ENCODE data around the gene TCF4. TPM values are rescaled to one million over a fixed set of nuclear protein-coding genes. Genes with fewer than 3 reads are reported as not detected.

TCF4 gene
- total and polyA plus RNA-seq, 5 experiments from 2014 or later = 0.39 to 8.9 (median 1.1) TPM

DNA sequence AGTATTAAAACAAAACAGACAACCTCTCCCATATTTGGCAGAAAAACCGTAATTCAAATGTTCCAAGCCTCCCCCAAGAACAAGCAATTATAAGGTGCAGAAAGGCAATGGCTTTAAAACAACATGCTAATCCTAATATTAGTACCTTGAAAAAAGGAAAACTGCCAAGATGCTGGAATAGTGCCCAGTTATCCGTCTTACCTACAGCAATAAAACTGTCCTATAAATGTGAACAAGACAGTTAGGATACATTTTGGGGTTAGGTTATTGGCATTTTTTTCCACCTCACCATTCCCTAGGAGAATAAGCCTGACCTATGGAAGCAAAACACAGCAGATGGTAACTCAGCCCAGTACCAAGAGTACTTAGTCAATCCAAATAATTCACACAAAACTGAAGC lies 83.2 kb downstream of the TCF4 start:
- Mint-ChIP-seq H3K9me3 (no peaks in the 10 kb centered on the region), H3K4me3 (no peak overlapping the region), H3K27ac (no peak overlapping the region), H3K36me3 (no peaks in the 10 kb centered on the region), H3K4me1 (peaks cover 0 to 17% (median under 1%) of the 10 kb centered on the region in 4 donors), H3K27me3 (peaks cover 0 to 4% (median 0%) of the 10 kb centered on the region in 5 donors)
- POLR2A ChIA-PET = interaction anchor here (0.8 kb wide), 1 partner anchor 9 kb away, joined by 3 read pairs; no protein-coding TSS in a partner anchor
- DNase-seq (no peak), ATAC-seq (no peak)

- no peak overlapping the region for H3K27ac Mint-ChIP-seq
- peaks cover 0 to 16% (median under 1%) of the 10 kb centered on the region in 4 donors for H3K4me1 Mint-ChIP-seq
- POLR2A ChIA-PET = no interaction called here
- ATAC-seq = no peak
- H3K9me3 Mint-ChIP-seq = no peaks in the 10 kb centered on the region
- no peaks in the 10 kb centered on the region for H3K36me3 Mint-ChIP-seq
- H3K4me3 Mint-ChIP-seq = no peak overlapping the region
- DNase-seq = no peak
- H3K27me3 Mint-ChIP-seq = peaks cover 0 to 6% (median 0%) of the 10 kb centered on the region in 5 donors
Observed at GRCh38 chr18:55503167-55503820, 84.7 kb downstream of the TCF4 start.

GRCh38 chr18:55501982-55502710 lies 85.8 kb downstream of the TCF4 start:
- Mint-ChIP-seq H3K27me3 (peaks cover 0 to 6% (median 0%) of the 10 kb centered on the region in 5 donors), H3K36me3 (no peaks in the 10 kb centered on the region), H3K4me3 (no peak overlapping the region), H3K4me1 (peaks cover 0 to 14% (median under 1%) of the 10 kb centered on the region in 4 donors), H3K9me3 (no peaks in the 10 kb centered on the region), H3K27ac (peak overlapping the region in 1 of 10 donors; percentile 57)
- DNase-seq (no peak), ATAC-seq (no peak)
- POLR2A ChIA-PET = no interaction called here

- POLR2A ChIA-PET = no interaction called here
- ATAC-seq (no peak), DNase-seq (no peak)
- no peaks in the 10 kb centered on the region for H3K9me3 Mint-ChIP-seq
- no peak overlapping the region for H3K4me3 Mint-ChIP-seq
- H3K27me3 Mint-ChIP-seq = peaks cover 0 to 6% (median 0%) of the 10 kb centered on the region in 5 donors
- peaks cover 0 to 14% (median under 1%) of the 10 kb centered on the region in 4 donors for H3K4me1 Mint-ChIP-seq
- H3K27ac Mint-ChIP-seq = peak overlapping the region in 1 of 10 donors; percentile 57
- H3K36me3 Mint-ChIP-seq = no peaks in the 10 kb centered on the region
Observed at GRCh38 chr18:55501579-55501978, 86.4 kb downstream of the TCF4 start.

DNA sequence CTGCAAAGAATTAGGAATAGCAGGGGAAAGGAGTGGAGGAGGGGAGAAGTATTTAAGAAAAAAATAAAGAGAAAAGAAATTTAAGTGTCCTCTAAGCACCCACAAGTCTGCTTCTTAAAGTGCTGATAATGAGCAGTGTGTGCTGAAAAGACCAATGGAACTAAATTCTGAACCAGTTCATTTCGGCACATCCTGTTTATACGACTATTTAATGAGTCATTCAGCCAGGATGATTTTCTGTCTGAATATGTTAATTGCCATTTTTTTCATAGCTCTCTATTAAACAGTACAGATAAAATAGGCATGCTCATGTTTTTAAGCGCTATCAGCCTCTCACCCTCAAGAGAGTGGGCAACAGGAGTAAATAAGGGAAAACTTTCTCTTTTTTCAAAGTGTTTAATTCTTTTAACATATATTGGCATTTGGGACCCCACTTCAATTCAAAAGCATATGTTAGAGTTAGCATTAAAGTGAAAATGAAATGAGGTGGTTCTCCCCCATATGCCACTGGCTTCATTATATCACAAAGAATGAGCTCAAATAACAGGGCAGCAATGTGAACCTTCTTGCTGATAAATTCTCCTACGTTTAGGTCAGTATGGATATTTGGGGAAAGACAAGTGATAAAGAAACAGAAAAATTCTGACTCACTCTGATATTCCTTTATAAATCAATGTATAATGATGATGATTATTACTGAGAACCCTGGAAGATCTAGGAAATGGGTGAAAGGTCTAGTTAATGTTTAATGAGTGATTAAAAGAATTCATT lies 87.5 kb downstream of the TCF4 start:
- Mint-ChIP-seq H3K27me3 (peaks cover 0 to 6% (median 0%) of the 10 kb centered on the region in 5 donors), H3K36me3 (no peaks in the 10 kb centered on the region), H3K9me3 (no peaks in the 10 kb centered on the region), H3K27ac (no peak overlapping the region), H3K4me3 (no peak overlapping the region), H3K4me1 (peaks cover 0 to 4% (median under 1%) of the 10 kb centered on the region in 4 donors)
- no peak for ATAC-seq
- no peak for DNase-seq
- POLR2A ChIA-PET = no interaction called here

- Mint-ChIP-seq H3K27me3 (peaks cover 0 to 9% (median 0%) of the 10 kb centered on the region in 5 donors), H3K4me3 (no peak overlapping the region), H3K4me1 (peaks cover 0 to 4% (median under 1%) of the 10 kb centered on the region in 4 donors), H3K27ac (no peak overlapping the region), H3K36me3 (no peaks in the 10 kb centered on the region), H3K9me3 (no peaks in the 10 kb centered on the region)
- ATAC-seq = no peak
- DNase-seq = no peak
- POLR2A ChIA-PET = no interaction called here
Observed at GRCh38 chr18:55499526-55499925, 88.5 kb downstream of the TCF4 start.

DNA sequence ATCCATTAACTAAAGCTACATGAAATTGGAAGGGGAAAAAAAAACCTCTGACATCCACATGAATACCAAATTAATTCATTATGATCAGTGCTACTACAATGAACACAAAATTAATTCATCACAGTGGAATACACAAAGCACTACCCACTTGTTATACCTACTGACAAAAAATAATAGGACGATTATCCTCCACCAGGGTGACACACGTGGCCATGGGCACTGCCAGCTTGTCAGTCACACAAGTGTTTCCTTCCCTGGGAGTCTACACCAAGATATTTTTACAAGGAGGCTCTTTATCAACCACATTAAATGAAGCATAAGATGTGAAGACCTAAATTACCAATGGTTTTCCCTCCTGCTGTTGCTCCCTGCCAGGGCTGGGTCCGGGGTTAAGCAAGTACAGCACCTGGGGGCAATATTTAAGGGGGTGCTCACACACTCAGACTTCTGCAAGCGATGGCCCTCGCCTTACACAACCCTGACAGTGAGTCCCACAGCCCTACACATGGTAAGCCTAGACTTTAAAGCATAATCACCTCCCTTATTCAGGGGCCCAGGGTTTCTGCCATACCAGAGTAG lies 90.1 kb downstream of the TCF4 start:
- H3K4me1 Mint-ChIP-seq = peaks cover 0 to 4% (median under 1%) of the 10 kb centered on the region in 4 donors
- POLR2A ChIA-PET = no interaction called here
- H3K27ac Mint-ChIP-seq = no peak overlapping the region
- DNase-seq (no peak), ATAC-seq (no peak)
- no peaks in the 10 kb centered on the region for H3K9me3 Mint-ChIP-seq
- peaks cover 0 to 8% (median 0%) of the 10 kb centered on the region in 5 donors for H3K27me3 Mint-ChIP-seq
- H3K36me3 Mint-ChIP-seq = no peaks in the 10 kb centered on the region
- no peak overlapping the region for H3K4me3 Mint-ChIP-seq

DNA sequence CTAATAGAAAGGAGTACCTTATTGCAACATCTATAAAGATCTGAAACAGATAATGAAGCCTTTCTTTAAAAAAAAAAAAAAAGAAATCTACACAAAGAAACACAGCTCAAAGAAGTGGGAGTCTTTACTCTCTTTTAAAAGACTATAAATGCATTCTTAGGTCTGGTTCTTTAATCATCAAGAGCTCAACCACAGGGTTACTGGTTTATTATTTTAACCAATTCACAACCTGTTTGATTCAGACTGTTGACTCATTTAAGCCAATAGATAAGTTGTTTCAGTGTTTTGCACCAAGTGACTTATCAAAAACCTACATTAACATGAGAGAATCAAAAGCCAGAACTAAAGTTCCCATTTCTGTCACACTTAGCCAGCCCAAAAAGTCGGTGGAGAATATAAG lies 93.1 kb downstream of the TCF4 start:
- no peaks in the 10 kb centered on the region for H3K9me3 Mint-ChIP-seq
- H3K4me1 Mint-ChIP-seq = peaks cover 0 to 1% (median under 1%) of the 10 kb centered on the region in 4 donors
- H3K36me3 Mint-ChIP-seq = no peaks in the 10 kb centered on the region
- POLR2A ChIA-PET = no interaction called here
- ATAC-seq (no peak), DNase-seq (no peak)
- H3K4me3 Mint-ChIP-seq = no peak overlapping the region
- H3K27ac Mint-ChIP-seq = no peak overlapping the region
- peaks cover 0 to 8% (median 0%) of the 10 kb centered on the region in 5 donors for H3K27me3 Mint-ChIP-seq

DNA sequence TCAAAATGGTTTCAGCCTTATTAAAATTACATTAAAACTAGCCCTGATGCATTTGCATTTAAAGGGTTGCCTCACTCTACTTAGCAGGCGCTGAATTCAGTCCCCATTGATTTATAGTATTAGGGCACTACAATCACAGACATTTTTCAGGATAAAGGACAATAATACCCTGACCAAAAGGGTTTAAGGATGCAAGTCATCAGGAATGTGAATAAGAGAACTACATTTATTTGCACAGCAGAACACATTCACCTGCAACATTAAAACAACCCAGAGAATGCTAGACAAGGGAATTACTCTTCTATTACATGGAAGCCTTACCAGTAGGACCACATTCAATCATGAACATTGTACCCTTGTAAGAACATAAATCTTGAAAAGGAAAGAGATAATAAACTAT lies 93.6 kb downstream of the TCF4 start:
- ATAC-seq = no peak
- POLR2A ChIA-PET = no interaction called here
- H3K36me3 Mint-ChIP-seq = no peaks in the 10 kb centered on the region
- H3K27ac Mint-ChIP-seq = no peak overlapping the region
- no peak overlapping the region for H3K4me3 Mint-ChIP-seq
- no peaks in the 10 kb centered on the region for H3K9me3 Mint-ChIP-seq
- H3K4me1 Mint-ChIP-seq = peaks cover 4 to 6% (median 5%) of the 10 kb centered on the region in 4 donors
- no peak for DNase-seq
- peaks cover 0 to 10% (median 4%) of the 10 kb centered on the region in 5 donors for H3K27me3 Mint-ChIP-seq

GRCh38 chr18:55491616-55492015 lies 96.4 kb downstream of the TCF4 start:
- ATAC-seq (no peak), DNase-seq (no peak)
- no peak overlapping the region for H3K27ac Mint-ChIP-seq
- POLR2A ChIA-PET = no interaction called here
- H3K4me3 Mint-ChIP-seq = no peak overlapping the region
- H3K9me3 Mint-ChIP-seq = no peaks in the 10 kb centered on the region
- H3K36me3 Mint-ChIP-seq = no peaks in the 10 kb centered on the region
- H3K27me3 Mint-ChIP-seq = peaks cover 0 to 7% (median 5%) of the 10 kb centered on the region in 5 donors
- peaks cover 6 to 21% (median 17%) of the 10 kb centered on the region in 4 donors for H3K4me1 Mint-ChIP-seq

DNA sequence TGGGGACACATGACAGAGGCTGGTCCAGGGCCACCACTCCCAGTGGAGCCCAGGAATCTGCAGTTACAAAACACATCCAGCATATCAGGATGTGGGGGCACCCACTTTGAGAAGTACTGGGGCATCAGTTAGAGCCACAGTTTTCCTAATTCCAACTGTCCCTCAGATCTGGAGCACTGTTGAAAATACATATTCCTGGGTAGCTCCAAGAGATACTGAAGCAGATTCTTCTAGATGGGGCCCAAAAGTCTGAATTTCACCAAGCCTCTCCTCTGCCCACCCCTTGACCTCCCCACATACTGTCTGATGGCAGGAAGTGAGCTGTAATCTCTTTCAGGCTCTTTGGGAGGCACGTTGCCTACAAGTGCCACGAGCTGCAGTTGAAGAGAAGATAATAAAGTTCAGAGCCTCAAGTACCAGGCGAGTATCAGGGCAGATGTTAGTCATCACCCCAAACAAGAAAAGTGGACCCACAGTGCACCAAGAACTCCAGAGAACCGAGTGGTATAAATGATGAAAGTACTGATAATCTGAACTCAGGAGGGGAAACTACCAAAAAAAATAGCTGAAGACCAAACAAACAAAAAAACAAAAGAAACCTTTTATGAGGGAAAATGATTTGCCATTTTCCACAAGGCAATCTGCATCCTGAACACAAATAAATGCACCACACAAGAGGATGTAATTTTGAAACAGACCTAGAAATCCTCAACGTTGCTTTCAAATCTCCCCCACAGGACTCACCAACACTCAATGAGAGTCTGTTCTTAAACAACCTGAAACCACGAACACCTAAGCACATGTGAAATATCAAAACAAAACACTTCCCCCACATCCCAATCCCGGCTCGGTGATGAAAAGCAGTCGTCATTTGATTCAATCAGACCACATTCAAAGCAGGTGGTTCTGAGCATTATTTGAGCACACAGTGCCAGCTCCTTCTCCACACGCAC lies 98.7 kb downstream of the TCF4 start:
- peaks cover 0 to 15% (median 3%) of the 10 kb centered on the region in 5 donors for H3K27me3 Mint-ChIP-seq
- H3K4me3 Mint-ChIP-seq = peak overlapping the region in 8 of 10 donors; percentile 29 to 60 (median 33)
- peaks cover 6 to 21% (median 17%) of the 10 kb centered on the region in 4 donors for H3K4me1 Mint-ChIP-seq
- H3K9me3 Mint-ChIP-seq = no peaks in the 10 kb centered on the region
- ATAC-seq = peak in 1 of 2 donors; percentile 44
- POLR2A ChIA-PET = interaction anchor here (0.7 to 1.3 kb wide), 2 partner anchors 12 to 53 kb away, joined by 3 read pairs; no protein-coding TSS in a partner anchor
- peak overlapping the region in 7 of 10 donors; percentile 3 to 58 (median 11) for H3K27ac Mint-ChIP-seq
- no peaks in the 10 kb centered on the region for H3K36me3 Mint-ChIP-seq
- peak in 3 of 10 donors; percentile 16 to 42 (median 20) for DNase-seq
